Measurements from ENCODE around the gene THBS2. TPM values are rescaled to one million over a fixed set of nuclear protein-coding genes. Genes with fewer than 3 reads are reported as not detected.
A peak's percentile ranks its signal among the peaks of the same experiment; 100 is the strongest.
"Not testable (repeated sequence)": the region's sequence is repeated elsewhere in the genome, so short reads cannot be mapped to it uniquely, and the experiment has no call there.

Gene THBS2
- total and polyA plus RNA-seq, 4 donors: 68.6 to 1,026 (median 539) TPM

- Histone ChIP-seq H3K27ac (ENCODE audit: low read depth in 1 of 2, low read length in 2 of 2) (peak overlapping the region; percentile 29 to 90), H3K9me3 (ENCODE audit: control insufficient read depth, low read length) (no peaks in the 10 kb centered on the region), H3K4me3 (ENCODE audit: low read length in 2 of 2) (no peak overlapping the region), H3K27me3 (ENCODE audit: control insufficient read depth in 1 of 2, insufficient read depth in 2 of 2, low read length in 1 of 2) (no peaks in the 10 kb centered on the region), H3K4me1 (ENCODE audit: control insufficient read depth in 1 of 2, insufficient read depth in 2 of 2, low read length in 2 of 2) (peaks cover 0 to 1% of the 10 kb centered on the region in 2 donors), H3K36me3 (ENCODE audit: control insufficient read depth in 1 of 2, insufficient read depth in 2 of 2, low read length in 1 of 2) (no peaks in the 10 kb centered on the region)
- 72 to 73% methylated on average over 6 of the region's 6 CpGs for WGBS, 2 donors
- no peak for ATAC-seq (ENCODE audit: low FRiP score)
- no peak for DNase-seq
- intact Hi-C loops (cut with DNase I): no loop called here
These were observed 65.2 kb downstream of the THBS2 start for GRCh38 chr6:169188475-169188874.

DNA sequence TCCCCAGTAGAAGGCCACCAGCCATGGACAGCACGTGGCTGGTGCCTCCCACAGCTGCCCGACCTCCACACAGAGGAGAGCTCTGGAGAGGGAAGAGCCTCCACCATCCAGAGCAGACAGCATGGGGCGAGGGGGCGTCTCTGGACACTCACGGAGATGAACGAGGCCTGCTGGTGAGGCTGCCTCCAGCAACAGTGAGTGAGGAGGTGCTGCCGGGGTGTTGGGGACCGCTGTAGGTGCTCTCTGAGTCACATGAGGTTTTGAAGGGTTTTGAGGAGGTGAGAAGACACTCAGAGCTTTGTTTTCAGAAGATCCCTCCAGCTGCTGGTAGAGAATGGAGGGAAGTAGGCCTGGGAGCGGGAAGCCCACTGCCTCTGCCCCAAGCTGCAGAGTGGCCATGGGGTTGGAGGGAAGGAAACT, 65.6 kb downstream of the THBS2 start:
- Histone ChIP-seq H3K36me3 (ENCODE audit: control insufficient read depth in 1 of 2, insufficient read depth in 2 of 2, low read length in 1 of 2) (no peaks in the 10 kb centered on the region), H3K9me3 (ENCODE audit: control insufficient read depth, low read length) (no peaks in the 10 kb centered on the region), H3K27me3 (ENCODE audit: control insufficient read depth in 1 of 2, insufficient read depth in 2 of 2, low read length in 1 of 2) (no peaks in the 10 kb centered on the region), H3K27ac (ENCODE audit: low read depth in 1 of 2, low read length in 2 of 2) (peak overlapping the region; percentile 29 to 90), H3K4me3 (ENCODE audit: low read length in 2 of 2) (no peak overlapping the region), H3K4me1 (ENCODE audit: control insufficient read depth in 1 of 2, insufficient read depth in 2 of 2, low read length in 2 of 2) (peaks cover 0 to 1% of the 10 kb centered on the region in 2 donors)
- DNase-seq (no peak), ATAC-seq (ENCODE audit: low FRiP score) (no peak)
- intact Hi-C loops (cut with DNase I): no loop called here
- WGBS, 2 donors: 81 to 89% methylated on average over 9 of the region's 9 CpGs

- intact Hi-C loops (cut with DNase I): no loop called here
- Histone ChIP-seq H3K4me1 (ENCODE audit: control insufficient read depth in 1 of 2, insufficient read depth in 2 of 2, low read length in 2 of 2) (peaks cover 0 to 1% of the 10 kb centered on the region in 2 donors), H3K27ac (ENCODE audit: low read depth in 1 of 2, low read length in 2 of 2) (no peak overlapping the region), H3K36me3 (ENCODE audit: control insufficient read depth in 1 of 2, insufficient read depth in 2 of 2, low read length in 1 of 2) (no peaks in the 10 kb centered on the region), H3K27me3 (ENCODE audit: control insufficient read depth in 1 of 2, insufficient read depth in 2 of 2, low read length in 1 of 2) (no peaks in the 10 kb centered on the region), H3K4me3 (ENCODE audit: low read length in 2 of 2) (no peak overlapping the region), H3K9me3 (ENCODE audit: control insufficient read depth, low read length) (no peaks in the 10 kb centered on the region)
- ATAC-seq (ENCODE audit: low FRiP score) (no peak), DNase-seq (no peak)
- WGBS, 2 donors: 93 to 94% methylated on average over 25 of the region's 25 CpGs
These were observed 67.0 kb downstream of the THBS2 start for GRCh38 chr6:169186496-169187169.

DNA sequence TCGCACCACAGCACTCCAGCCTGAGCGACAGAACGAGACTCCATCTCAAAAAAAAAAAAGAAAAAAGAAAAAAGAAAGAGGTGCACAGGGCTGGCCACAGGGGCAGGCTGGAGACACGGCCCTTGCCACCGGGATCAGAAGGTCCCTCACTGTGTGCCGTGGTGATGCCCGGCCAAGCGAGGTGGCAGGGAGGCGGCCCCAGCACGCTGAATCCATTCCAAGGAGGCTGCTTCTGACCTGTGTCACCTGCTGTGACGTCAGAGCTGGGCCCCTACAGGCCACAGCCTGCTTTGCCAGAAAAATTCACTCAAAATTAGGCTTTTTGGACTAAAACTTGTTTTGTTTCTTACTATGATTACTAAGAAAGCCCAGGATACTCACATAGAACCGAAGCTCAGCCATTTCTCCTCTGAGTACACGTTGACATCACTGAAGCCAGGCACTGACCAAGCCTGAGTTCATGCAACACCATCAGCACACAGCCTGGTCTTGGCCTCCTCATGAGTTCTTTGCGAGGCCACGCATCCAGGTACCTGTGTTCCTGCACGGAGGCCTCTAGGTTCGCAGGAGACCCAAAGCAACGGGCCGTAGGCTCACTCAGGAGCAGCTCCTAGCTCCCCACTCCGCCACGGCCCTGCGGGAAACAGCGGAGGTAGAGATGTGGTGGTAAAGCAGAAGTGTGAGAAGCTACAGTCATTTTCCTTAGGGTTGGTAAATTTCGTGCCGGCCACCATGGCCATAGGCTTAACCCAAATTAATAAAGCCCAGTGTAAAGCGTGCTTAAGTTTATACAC, 67.8 kb downstream of the THBS2 start:
- no peak overlapping the region for H3K27ac ChIP-seq (ENCODE audit: low read depth in 1 of 2, low read length in 2 of 2)
- no peaks in the 10 kb centered on the region for H3K27me3 ChIP-seq (ENCODE audit: control insufficient read depth in 1 of 2, insufficient read depth in 2 of 2, low read length in 1 of 2)
- no peaks in the 10 kb centered on the region for H3K9me3 ChIP-seq (ENCODE audit: control insufficient read depth, low read length)
- peaks cover 0 to 1% of the 10 kb centered on the region in 2 donors for H3K4me1 ChIP-seq (ENCODE audit: control insufficient read depth in 1 of 2, insufficient read depth in 2 of 2, low read length in 2 of 2)
- intact Hi-C loops (cut with DNase I): no loop called here
- ATAC-seq (ENCODE audit: low FRiP score): no peak
- no peak overlapping the region for H3K4me3 ChIP-seq (ENCODE audit: low read length in 2 of 2)
- DNase-seq: no peak
- WGBS, 2 donors: 91 to 94% methylated on average over 26 of the region's 26 CpGs
- H3K36me3 ChIP-seq (ENCODE audit: control insufficient read depth in 1 of 2, insufficient read depth in 2 of 2, low read length in 1 of 2): no peaks in the 10 kb centered on the region

DNA sequence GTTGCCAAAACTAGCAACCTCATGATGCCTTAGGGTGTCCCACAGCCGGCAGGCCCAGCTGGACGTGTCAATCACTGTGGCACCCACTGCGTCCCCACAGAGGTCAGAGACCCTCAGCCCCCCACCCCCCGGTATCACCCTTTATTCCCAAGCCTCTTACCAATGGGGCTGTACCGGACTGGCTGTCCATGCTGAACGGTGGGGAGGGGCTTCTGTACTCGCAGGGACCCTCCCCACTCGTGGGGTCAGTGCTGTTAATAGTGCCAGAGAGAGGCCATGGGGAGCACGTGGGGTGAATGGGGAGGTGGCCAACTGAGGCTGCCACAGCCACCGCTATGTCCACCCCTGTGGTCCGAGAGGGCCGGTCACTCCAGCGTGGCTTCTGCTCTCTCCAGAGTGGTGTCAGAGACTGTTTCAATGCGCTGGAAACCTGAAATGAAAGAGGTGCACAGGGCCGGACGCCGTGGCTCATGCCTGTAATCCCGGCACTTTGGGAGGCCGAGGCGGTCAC, 68.6 kb downstream of the THBS2 start:
- intact Hi-C loops (cut with DNase I): no loop called here
- Histone ChIP-seq H3K27ac (ENCODE audit: low read depth in 1 of 2, low read length in 2 of 2) (no peak overlapping the region), H3K4me1 (ENCODE audit: control insufficient read depth in 1 of 2, insufficient read depth in 2 of 2, low read length in 2 of 2) (peaks cover 0 to under 1% of the 10 kb centered on the region in 2 donors), H3K27me3 (ENCODE audit: control insufficient read depth in 1 of 2, insufficient read depth in 2 of 2, low read length in 1 of 2) (no peaks in the 10 kb centered on the region), H3K4me3 (ENCODE audit: low read length in 2 of 2) (no peak overlapping the region), H3K9me3 (ENCODE audit: control insufficient read depth, low read length) (no peaks in the 10 kb centered on the region), H3K36me3 (ENCODE audit: control insufficient read depth in 1 of 2, insufficient read depth in 2 of 2, low read length in 1 of 2) (no peaks in the 10 kb centered on the region)
- ATAC-seq (ENCODE audit: low FRiP score) (no peak), DNase-seq (no peak)
- 84 to 89% methylated on average over 20 of the region's 20 CpGs for WGBS, 2 donors

GRCh38 chr6:169184419-169184818, 69.2 kb downstream of the THBS2 start:
- Histone ChIP-seq H3K9me3 (ENCODE audit: control insufficient read depth, low read length) (no peaks in the 10 kb centered on the region), H3K4me3 (ENCODE audit: low read length in 2 of 2) (no peak overlapping the region), H3K36me3 (ENCODE audit: control insufficient read depth in 1 of 2, insufficient read depth in 2 of 2, low read length in 1 of 2) (no peaks in the 10 kb centered on the region), H3K27ac (ENCODE audit: low read depth in 1 of 2, low read length in 2 of 2) (no peak overlapping the region), H3K27me3 (ENCODE audit: control insufficient read depth in 1 of 2, insufficient read depth in 2 of 2, low read length in 1 of 2) (no peaks in the 10 kb centered on the region), H3K4me1 (ENCODE audit: control insufficient read depth in 1 of 2, insufficient read depth in 2 of 2, low read length in 2 of 2) (no peaks in the 10 kb centered on the region)
- WGBS, 2 donors: 77 to 89% methylated on average over 3 of the region's 3 CpGs
- DNase-seq (no peak), ATAC-seq (ENCODE audit: low FRiP score) (no peak)
- intact Hi-C loops (cut with DNase I): no loop called here

DNA sequence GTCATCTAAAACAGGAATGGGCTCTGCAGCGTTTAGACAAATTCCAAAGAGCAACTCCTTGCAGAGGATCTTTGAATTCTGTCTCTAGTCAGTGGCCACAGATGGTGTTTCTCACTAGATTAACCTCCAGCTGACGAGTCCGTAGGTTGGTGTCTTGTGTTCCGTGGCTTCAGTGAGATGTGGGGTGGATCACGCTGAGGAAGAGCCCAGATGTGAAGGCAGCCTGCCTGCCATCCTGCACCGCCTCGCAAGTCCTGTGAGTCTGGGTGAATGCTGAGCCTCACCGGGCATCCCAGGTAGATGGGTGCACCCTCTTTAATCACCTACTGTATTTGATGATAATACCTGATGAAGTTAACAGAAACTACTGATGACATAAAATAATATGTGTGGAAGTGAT, 70.4 kb downstream of the THBS2 start:
- ATAC-seq (ENCODE audit: low FRiP score): no peak
- intact Hi-C loops (cut with DNase I): no loop called here
- Histone ChIP-seq H3K36me3 (ENCODE audit: control insufficient read depth in 1 of 2, insufficient read depth in 2 of 2, low read length in 1 of 2) (no peaks in the 10 kb centered on the region), H3K27ac (ENCODE audit: low read depth in 1 of 2, low read length in 2 of 2) (no peak overlapping the region), H3K9me3 (ENCODE audit: control insufficient read depth, low read length) (no peaks in the 10 kb centered on the region), H3K4me1 (ENCODE audit: control insufficient read depth in 1 of 2, insufficient read depth in 2 of 2, low read length in 2 of 2) (no peaks in the 10 kb centered on the region), H3K4me3 (ENCODE audit: low read length in 2 of 2) (no peak overlapping the region), H3K27me3 (ENCODE audit: control insufficient read depth in 1 of 2, insufficient read depth in 2 of 2, low read length in 1 of 2) (no peaks in the 10 kb centered on the region)
- DNase-seq: no peak
- 87 to 93% methylated on average over 8 of the region's 8 CpGs for WGBS, 2 donors

GRCh38 chr6:169179831-169180230, 73.8 kb downstream of the THBS2 start:
- ATAC-seq (ENCODE audit: low FRiP score); H3K4me3 ChIP-seq (ENCODE audit: low read length in 2 of 2); H3K9me3 ChIP-seq (ENCODE audit: control insufficient read depth, low read length); H3K4me1 ChIP-seq (ENCODE audit: control insufficient read depth in 1 of 2, insufficient read depth in 2 of 2, low read length in 2 of 2); H3K36me3 ChIP-seq (ENCODE audit: control insufficient read depth in 1 of 2, insufficient read depth in 2 of 2, low read length in 1 of 2); DNase-seq; intact Hi-C loops (cut with DNase I); H3K27me3 ChIP-seq (ENCODE audit: control insufficient read depth in 1 of 2, insufficient read depth in 2 of 2, low read length in 1 of 2); H3K27ac ChIP-seq (ENCODE audit: low read depth in 1 of 2, low read length in 2 of 2): not testable (repeated sequence)
- WGBS, 2 donors: 82 to 100% methylated on average over 1 of the region's 1 CpG

Data from aorta (tissue), 5 donors.